ENCODE data around the gene GSG1. TPM values are rescaled to one million over a fixed set of nuclear protein-coding genes. Genes with fewer than 3 reads are reported as not detected.

Gene GSG1
- total and polyA plus RNA-seq, 10 donors: not detected

DNA sequence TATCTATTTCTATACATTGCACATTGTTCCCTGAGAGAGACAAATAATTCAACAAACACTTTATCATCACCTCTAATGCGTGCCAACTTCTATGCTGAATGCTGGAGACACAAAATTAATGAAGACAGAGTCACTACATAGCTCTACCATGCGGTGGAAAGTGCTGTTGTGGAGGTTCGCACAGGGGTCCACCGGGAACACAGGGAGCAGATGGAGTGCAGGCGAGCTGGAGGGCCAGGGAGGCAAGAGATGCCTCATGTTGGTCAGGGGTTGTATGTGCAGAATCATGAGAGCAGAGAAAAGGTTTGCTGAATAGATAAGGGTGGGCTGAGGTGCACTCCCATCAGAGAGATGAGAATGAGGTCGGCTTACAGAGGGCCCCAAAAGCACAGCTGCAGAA lies 34.1 kb downstream of the GSG1 start:
- no peak for DNase-seq
- no peaks in the 10 kb centered on the region for H3K9me3 ChIP-seq
- 89 to 96% (median 94%) methylated on average over 6 of the region's 6 CpGs for WGBS, 5 donors
- no peak overlapping the region for H3K4me3 ChIP-seq
- TF ChIP-seq, protein P1, sequence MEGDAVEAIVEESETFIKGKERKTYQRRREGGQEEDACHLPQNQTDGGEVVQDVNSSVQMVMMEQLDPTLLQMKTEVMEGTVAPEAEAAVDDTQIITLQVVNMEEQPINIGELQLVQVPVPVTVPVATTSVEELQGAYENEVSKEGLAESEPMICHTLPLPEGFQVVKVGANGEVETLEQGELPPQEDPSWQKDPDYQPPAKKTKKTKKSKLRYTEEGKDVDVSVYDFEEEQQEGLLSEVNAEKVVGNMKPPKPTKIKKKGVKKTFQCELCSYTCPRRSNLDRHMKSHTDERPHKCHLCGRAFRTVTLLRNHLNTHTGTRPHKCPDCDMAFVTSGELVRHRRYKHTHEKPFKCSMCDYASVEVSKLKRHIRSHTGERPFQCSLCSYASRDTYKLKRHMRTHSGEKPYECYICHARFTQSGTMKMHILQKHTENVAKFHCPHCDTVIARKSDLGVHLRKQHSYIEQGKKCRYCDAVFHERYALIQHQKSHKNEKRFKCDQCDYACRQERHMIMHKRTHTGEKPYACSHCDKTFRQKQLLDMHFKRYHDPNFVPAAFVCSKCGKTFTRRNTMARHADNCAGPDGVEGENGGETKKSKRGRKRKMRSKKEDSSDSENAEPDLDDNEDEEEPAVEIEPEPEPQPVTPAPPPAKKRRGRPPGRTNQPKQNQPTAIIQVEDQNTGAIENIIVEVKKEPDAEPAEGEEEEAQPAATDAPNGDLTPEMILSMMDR (IDR thresholded peaks at IDR 0.05 in 8 of 11, conservative IDR thresholded peaks at IDR 0.05 in 3 of 11): no peak
- no peak for TF ChIP-seq POLR2AphosphoS5 (IDR thresholded peaks at IDR 0.05)
- no peak overlapping the region for H3K27ac ChIP-seq
- no peaks in the 10 kb centered on the region for H3K27me3 ChIP-seq (replicated peaks in 1 of 7)
- H3K36me3 ChIP-seq: peaks cover 0 to 72% (median 30%) of the 10 kb centered on the region in 6 donors
- intact Hi-C loops (cut with DNase I; ENCODE audit: low total_unique reads): no loop called here
- no peaks in the 10 kb centered on the region for H3K4me1 ChIP-seq

DNA sequence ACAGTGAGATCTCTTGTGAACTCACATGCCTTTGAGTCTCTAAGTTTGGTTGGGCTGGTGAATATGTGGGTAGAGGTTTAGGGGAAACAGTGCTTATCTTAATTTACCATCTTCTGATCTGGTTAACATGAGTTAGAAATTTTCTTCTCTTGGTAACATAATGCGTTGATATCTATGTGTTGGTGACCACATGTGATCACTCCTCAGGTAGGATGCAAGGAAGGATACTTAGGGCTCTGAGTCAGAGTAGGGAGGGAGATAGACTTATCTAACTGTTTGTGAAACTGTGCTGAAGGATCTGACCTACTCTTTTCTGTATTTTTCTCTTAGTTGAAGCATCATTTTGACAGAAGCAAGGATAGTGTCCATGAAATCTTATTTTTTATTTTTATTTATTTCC lies 36.1 kb downstream of the GSG1 start:
- H3K36me3 ChIP-seq: peaks cover 0 to 78% (median 30%) of the 10 kb centered on the region in 6 donors
- H3K27ac ChIP-seq: no peak overlapping the region
- intact Hi-C loops (cut with DNase I; ENCODE audit: low total_unique reads): no loop called here
- H3K27me3 ChIP-seq (replicated peaks in 1 of 7): no peaks in the 10 kb centered on the region
- no peak for DNase-seq
- no peaks in the 10 kb centered on the region for H3K4me1 ChIP-seq
- TF ChIP-seq POLR2AphosphoS5 (IDR thresholded peaks at IDR 0.05): no peak
- no peak for TF ChIP-seq POLR2A (IDR thresholded peaks at IDR 0.05)
- TF ChIP-seq, protein P1 (IDR thresholded peaks at IDR 0.05 in 8 of 11, conservative IDR thresholded peaks at IDR 0.05 in 3 of 11): no peak
- no peak overlapping the region for H3K4me3 ChIP-seq
- 78 to 89% (median 83%) methylated on average over 1 of the region's 1 CpG for WGBS, 5 donors
- H3K9me3 ChIP-seq: no peaks in the 10 kb centered on the region

DNA sequence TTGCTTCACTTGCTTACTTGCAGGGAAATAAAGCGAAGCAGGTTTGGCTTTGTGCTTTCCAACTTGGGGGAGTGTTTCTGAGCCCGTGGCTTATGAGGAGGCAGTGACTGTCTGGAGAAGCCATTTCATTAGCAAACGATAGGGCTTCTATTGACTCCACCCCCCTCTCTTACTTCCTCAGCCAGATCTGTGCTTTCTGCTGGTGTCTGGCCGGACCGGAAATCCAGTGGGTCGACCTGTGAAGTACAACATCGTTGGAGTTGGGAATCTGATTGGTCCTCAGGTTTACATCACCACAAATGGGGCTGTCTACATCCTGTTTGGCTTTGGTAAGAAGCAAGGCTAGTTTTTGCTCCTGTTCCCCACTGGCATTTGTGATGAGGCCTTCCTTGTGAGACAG lies 37.0 kb downstream of the GSG1 start:
- intact Hi-C loops (cut with DNase I; ENCODE audit: low total_unique reads): no loop called here

DNA sequence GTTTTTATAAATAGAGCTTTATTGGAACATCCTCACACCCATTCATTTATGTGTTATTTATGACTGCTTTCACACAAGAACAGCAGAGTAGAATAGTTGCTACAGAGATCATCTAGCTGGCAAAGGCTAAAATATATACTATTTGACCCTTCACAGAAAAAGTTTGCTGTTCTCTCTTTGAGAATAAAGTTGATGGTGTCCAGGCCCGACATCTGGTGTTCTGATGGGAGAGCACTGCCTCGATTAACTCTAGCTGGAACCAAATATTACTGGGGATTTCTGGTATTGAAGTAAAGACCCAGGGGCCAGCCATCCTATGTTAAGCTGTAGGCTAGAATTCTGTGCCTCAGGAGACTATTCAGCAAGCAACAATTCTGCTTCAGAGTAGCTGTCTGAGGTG lies 37.5 kb downstream of the GSG1 start:
- H3K9me3 ChIP-seq: no peaks in the 10 kb centered on the region
- no peak overlapping the region for H3K27ac ChIP-seq
- peaks cover 0 to 78% (median 26%) of the 10 kb centered on the region in 6 donors for H3K36me3 ChIP-seq
- no peaks in the 10 kb centered on the region for H3K4me1 ChIP-seq
- no peak for TF ChIP-seq POLR2A (IDR thresholded peaks at IDR 0.05)
- TF ChIP-seq, protein P1 (IDR thresholded peaks at IDR 0.05 in 8 of 11, conservative IDR thresholded peaks at IDR 0.05 in 3 of 11): no peak
- no peak for TF ChIP-seq POLR2AphosphoS5 (IDR thresholded peaks at IDR 0.05)
- H3K27me3 ChIP-seq (replicated peaks in 1 of 7): no peaks in the 10 kb centered on the region
- DNase-seq: no peak
- 84 to 94% (median 87%) methylated on average over 2 of the region's 2 CpGs for WGBS, 5 donors
- H3K4me3 ChIP-seq: no peak overlapping the region
- intact Hi-C loops (cut with DNase I; ENCODE audit: low total_unique reads): no loop called here

More for the DNA sequence above, 37.0 kb downstream of the GSG1 start:
- Histone ChIP-seq H3K27me3 (replicated peaks in 1 of 7) (no peaks in the 10 kb centered on the region), H3K4me3 (no peak overlapping the region), H3K36me3 (peaks cover 0 to 78% (median 29%) of the 10 kb centered on the region in 6 donors), H3K27ac (no peak overlapping the region), H3K4me1 (no peaks in the 10 kb centered on the region), H3K9me3 (no peaks in the 10 kb centered on the region)
- TF ChIP-seq, protein P1 (IDR thresholded peaks at IDR 0.05 in 8 of 11, conservative IDR thresholded peaks at IDR 0.05 in 3 of 11): no peak
- TF ChIP-seq POLR2AphosphoS5 (IDR thresholded peaks at IDR 0.05): no peak
- TF ChIP-seq POLR2A (IDR thresholded peaks at IDR 0.05): no peak
- 82 to 91% (median 85%) methylated on average over 7 of the region's 7 CpGs for WGBS, 5 donors
- DNase-seq: no peak

Measured in spleen (tissue), 11 donors.